Uterus (tissue), 2 donors: ENCODE data around the gene INO80.

Experiments
- CTCF ChIP-seq, 4 experiments: fragments of 200-600 bp in 2 of 4; fragments of 450-650 bp in 2 of 4; sonication (generic) in 2 of 4; IDR thresholded peaks; one replicate each; pipeline ENCODE4 v1.5.1; 2016 to 2019; ENCODE audit warnings: antibody characterized with exemption in 4 of 4, mild to moderate bottlenecking in 2 of 4, moderate library complexity in 1 of 4
- POLR2A ChIP-seq, 2 donors: fragments of 450-650 bp; IDR thresholded peaks; one replicate each; pipeline ENCODE4 v1.6.1; 2016; ENCODE audit warnings: antibody characterized with exemption in 2 of 2, mild to moderate bottlenecking in 1 of 2, moderate library complexity in 1 of 2

- TF ChIP-seq CTCF (IDR thresholded peaks at IDR 0.05) (no peak), POLR2A (IDR thresholded peaks at IDR 0.05) (no peak)
Measured at GRCh38 chr15:40995656-40996055, 120.4 kb downstream of the INO80 start.
